ENCODE results near the gene PLIN1.
"Not testable (repeated sequence)": the region's sequence is repeated elsewhere in the genome, so short reads cannot be mapped to it uniquely, and the experiment has no call there.

Gene PLIN1

DNA sequence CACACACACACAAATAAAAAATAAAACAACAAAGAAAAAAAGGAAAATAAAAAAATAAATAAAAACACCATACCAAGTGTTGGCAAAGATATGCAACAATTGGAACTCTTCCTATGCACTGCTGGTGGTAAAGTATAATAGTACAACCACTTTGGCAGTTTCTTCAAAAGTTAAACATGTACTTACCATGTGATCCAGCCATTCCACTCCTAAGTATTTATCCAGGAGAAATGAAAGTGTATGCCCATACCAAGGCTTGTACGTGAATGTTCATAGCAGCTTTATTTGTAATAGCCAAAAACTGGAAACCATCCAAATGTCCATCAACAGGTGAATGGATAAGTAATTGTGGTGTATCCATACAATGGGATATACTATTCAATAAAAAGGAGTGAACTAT is 28.4 kb upstream of the PLIN1 start:
- H3K4me3 ChIP-seq (ENCODE audit: control insufficient read depth, low read depth, low read length), result no peak overlapping the region
- DNase-seq (ENCODE audit: low read depth), result no peak
- TF ChIP-seq, protein P1, sequence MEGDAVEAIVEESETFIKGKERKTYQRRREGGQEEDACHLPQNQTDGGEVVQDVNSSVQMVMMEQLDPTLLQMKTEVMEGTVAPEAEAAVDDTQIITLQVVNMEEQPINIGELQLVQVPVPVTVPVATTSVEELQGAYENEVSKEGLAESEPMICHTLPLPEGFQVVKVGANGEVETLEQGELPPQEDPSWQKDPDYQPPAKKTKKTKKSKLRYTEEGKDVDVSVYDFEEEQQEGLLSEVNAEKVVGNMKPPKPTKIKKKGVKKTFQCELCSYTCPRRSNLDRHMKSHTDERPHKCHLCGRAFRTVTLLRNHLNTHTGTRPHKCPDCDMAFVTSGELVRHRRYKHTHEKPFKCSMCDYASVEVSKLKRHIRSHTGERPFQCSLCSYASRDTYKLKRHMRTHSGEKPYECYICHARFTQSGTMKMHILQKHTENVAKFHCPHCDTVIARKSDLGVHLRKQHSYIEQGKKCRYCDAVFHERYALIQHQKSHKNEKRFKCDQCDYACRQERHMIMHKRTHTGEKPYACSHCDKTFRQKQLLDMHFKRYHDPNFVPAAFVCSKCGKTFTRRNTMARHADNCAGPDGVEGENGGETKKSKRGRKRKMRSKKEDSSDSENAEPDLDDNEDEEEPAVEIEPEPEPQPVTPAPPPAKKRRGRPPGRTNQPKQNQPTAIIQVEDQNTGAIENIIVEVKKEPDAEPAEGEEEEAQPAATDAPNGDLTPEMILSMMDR (IDR thresholded peaks at IDR 0.05; ENCODE audit: control insufficient read depth, insufficient read depth, low read depth, low read length, missing control alignments), result no peak

DNA sequence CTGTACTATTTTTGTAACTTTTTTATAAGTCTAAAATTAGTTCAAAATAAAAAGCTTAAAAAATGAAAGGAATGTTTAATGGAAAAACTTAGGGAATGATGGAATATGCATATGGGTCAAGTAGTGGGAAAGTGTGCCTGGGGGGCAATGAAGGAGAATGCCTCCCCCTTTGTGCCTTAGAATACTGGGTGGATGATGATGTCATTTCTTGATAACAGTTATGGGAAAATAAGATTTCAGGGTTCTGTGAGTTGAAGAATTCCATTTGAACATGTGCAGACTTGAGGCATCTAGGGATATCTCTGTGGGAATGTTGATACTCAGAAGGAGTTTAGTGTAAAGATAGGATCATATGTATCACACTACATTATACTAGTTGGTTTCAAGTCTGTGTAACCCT is 25.2 kb upstream of the PLIN1 start:
- TF ChIP-seq, protein P1 (IDR thresholded peaks at IDR 0.05; ENCODE audit: control insufficient read depth, insufficient read depth, low read depth, low read length, missing control alignments), result no peak
- no peak for DNase-seq (ENCODE audit: low read depth)
- H3K4me3 ChIP-seq (ENCODE audit: control insufficient read depth, low read depth, low read length), result no peak overlapping the region

DNA sequence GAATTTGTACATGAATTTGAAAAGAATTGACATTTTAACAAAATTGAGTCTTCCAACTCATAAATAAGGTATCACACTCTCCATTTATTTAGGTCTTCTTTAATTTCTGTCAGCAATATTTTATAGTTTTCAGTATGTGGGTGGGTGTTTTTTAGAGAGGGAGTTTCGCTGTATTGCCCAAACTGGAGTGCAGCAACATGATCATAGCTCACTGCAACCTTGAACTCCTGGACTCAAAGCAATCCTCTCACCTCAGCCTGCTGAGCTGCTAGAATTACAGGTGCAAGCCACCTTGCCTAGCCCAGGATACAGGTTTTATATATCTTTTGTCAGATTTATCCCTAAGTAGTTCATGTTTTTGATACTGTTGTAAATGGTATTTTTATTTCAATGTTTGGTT is 16.0 kb upstream of the PLIN1 start:
- TF ChIP-seq, protein P1 (IDR thresholded peaks at IDR 0.05; ENCODE audit: control insufficient read depth, insufficient read depth, low read depth, low read length, missing control alignments), result no peak
- no peak overlapping the region for H3K4me3 ChIP-seq (ENCODE audit: control insufficient read depth, low read depth, low read length)
- no peak for DNase-seq (ENCODE audit: low read depth)

DNA sequence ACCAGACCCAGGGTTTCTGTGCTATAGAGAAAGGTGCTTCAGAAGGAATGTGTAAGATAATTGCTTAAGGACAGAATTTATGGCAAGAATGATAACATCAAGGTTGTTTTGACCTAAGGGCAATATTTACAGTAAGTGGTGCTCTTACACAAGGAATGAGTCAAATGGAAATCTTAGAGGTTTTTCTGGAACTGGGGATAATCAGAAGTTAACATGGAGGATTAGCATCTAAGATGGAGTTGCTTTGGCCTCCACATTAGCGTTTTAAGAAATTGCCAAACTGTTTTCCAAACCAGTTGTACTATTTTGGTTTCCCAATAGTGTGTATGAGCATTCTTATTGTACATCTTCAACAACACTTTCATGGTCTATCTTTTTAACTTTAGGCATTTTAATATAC is 14.5 kb upstream of the PLIN1 start:
- TF ChIP-seq, protein P1 (IDR thresholded peaks at IDR 0.05; ENCODE audit: control insufficient read depth, insufficient read depth, low read depth, low read length, missing control alignments), result no peak
- no peak overlapping the region for H3K4me3 ChIP-seq (ENCODE audit: control insufficient read depth, low read depth, low read length)
- no peak for DNase-seq (ENCODE audit: low read depth)

DNA sequence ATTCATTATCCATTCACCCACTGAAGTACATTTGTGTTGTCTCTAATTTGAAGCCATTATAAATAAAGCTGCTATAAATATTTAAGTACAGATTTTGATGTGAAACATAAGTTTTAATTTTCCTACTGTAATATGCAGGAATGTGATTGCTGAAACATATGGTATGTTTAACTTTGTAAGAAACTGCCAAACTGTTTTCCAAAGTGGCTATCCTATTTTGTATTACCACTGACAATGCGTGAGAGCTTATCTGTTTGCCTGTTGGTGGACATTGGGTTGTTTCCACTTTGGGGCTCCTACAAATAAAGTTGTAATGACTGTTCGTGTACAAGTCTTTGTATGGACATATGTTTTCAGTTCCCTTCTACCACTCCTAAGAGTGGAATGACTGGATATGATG is 13.9 kb upstream of the PLIN1 start:
- no peak overlapping the region for H3K4me3 ChIP-seq (ENCODE audit: control insufficient read depth, low read depth, low read length)
- no peak for DNase-seq (ENCODE audit: low read depth)
- TF ChIP-seq, protein P1 (IDR thresholded peaks at IDR 0.05; ENCODE audit: control insufficient read depth, insufficient read depth, low read depth, low read length, missing control alignments), result no peak

DNA sequence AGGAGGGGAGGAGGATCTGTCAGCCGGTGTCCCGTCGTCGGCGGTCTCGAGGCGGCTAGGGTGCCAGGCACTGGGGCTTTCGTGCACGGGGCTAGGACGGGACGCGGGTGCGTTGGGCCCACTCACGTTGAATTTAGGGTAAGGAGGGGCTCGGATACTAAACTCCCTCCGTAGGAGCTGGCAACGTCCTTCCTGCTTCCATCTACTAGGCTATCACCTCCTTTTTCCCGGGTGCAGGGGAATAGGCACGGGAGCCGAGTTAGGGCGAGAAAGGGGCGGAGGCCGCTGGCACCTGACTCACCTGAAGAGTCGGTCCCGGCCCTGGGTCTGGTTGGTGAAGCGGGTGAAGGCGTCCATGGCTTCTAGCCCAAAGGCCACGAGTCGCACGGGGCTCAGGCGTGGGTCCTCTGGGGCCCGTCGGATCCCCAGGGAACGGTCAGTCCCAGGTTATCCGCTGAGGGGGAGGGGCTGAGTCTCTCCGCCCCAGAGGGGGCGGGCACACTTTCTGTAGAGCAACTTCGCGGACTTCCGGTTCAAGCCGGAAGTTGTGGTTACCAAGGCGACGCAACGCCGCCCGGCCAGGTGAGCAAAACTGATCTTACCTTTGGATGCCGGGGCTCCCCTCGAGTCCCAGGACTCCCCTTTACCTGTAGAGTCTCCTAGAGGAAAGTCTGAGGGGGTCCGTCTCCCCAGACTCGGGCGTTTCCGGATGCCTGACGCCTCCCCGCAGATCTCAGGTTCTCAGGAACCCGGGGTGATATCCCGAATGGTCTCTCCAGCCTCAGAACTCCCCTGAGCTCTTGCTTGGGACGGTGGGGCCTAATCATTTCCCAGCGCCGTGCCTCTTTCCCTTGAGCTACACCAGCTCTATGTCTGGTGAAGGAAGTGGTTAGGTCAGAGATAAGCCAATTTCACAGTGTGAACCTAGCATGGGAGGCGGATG is 11.4 kb upstream of the PLIN1 start, which contains the start of the genes PEX11A and WDR93:
Gene PEX11A, minus strand, starts transcription at position 479 of the 943 bp plus-strand sequence. Its CDS starts 122 bp downstream, at position 357.
Gene WDR93, plus strand, starts transcription at position 536 of the 943 bp plus-strand sequence. CDS start 10,936 bp downstream, outside the sequence.
- H3K4me3 ChIP-seq (ENCODE audit: control insufficient read depth, low read depth, low read length), result peak within 1 kb of the TSS; percentile 70
- TF ChIP-seq, protein P1 (IDR thresholded peaks at IDR 0.05; ENCODE audit: control insufficient read depth, insufficient read depth, low read depth, low read length, missing control alignments), result no peak
- DNase-seq (ENCODE audit: low read depth), result no peak

DNA sequence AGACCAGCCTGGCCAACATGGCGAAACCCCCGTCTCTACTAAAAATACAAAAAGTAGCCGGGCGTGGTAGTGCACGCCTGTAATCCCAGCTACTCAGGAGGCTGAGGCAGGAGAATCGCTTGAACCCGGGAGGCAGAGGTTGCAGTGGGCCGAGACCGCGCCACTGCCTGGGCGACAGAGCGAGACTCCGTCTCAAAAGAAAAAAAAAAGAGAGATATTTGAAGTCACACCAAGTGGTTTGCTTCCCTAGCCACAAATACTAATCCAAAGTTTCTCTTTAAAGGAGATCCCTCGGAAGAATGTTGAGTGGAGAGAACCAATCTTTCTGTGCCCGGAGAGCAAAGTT is 10.7 kb upstream of the PLIN1 start:
- H3K4me3 ChIP-seq (ENCODE audit: control insufficient read depth, low read depth, low read length), result peak overlapping the region; percentile 70
- DNase-seq (ENCODE audit: low read depth), result not testable (repeated sequence)

Measured in AG09309 (cell line).